GM19397 (cell line): ENCODE results near the gene GANC.
"Not testable (repeated sequence)": the region's sequence is repeated elsewhere in the genome, so short reads cannot be mapped to it uniquely, and the experiment has no call there.

Experiments used
- ATAC-seq: cut with Tn5 transposase; IDR thresholded peaks from one replicate; pipeline ENCODE4 v1.9.1; 2021; ENCODE audit warnings: mild to moderate bottlenecking, moderate library complexity; ENCODE audit not compliant: unreplicated experiment

GANC gene

GRCh38 chr15:42282344-42282743, 9.3 kb downstream of the GANC start:
- ATAC-seq: no peak

GRCh38 chr15:42282926-42283325, 9.9 kb downstream of the GANC start:
- no peak for ATAC-seq

DNA sequence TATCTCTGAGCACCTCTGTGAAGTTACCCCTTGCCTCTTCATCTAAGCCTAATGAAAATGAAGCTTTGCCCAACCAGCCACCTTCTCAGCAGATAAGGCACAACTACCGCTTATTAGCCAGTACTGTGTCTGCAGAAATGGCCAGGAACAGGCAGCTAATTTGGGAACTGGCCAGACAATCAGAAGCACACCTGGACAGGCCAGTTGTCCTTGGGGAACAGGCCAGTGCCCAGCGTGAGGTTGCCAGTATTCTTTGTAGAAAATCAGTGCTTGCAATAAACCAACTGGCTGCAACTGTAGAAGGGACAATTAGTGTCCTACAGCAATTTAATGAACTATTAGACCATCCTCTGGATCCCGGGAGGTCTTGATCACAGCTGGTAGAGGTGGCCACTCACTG, 10.7 kb downstream of the GANC start:
- no peak for ATAC-seq

DNA sequence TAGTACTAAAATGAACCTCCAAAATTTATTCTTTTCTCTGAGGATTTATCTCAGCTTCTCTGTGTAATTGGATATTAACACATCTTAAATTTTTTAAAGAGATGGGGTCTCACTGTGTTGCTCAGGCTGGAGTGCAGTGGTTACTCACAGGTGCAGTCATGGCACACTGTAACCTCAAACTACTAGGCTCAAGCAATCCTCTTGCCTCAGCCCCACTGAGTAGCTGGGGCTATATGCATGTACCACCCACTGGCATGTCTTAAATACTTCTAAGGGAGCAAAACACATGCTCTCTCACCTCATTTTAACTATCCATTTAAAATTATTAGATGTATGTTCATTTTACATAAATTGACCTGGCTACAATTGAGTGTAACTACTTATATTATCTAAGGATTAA, 11.6 kb downstream of the GANC start:
- no peak for ATAC-seq

- ATAC-seq: no peak
These were observed 12.0 kb downstream of the GANC start for GRCh38 chr15:42285034-42285433.

DNA sequence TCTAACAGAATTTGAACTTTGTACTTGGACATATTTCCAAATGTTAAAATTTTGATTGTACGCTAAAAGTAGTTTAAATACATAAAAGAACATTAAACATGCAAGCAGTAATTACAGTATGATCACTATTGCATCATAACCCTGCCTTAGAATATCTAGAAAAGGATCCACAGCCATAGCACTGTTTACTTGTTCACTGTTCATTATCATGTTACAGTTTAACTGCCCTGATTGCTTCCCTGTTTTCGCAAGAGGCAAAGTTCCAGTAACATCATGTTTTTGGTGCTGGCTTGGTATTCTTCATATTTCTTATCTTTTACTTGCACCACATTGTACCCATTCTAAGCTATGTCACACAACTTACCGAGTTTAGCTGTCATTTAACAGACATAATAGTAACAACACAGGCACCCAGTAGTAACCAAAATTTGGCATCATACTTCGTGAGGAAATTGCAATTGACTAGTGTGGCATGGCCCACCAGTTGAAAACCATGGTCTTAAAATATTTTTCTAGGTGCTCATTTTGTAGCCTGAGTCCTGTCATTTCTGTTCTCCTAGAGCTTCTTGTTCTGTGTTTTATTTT, 13.5 kb downstream of the GANC start:
- ATAC-seq: no peak

DNA sequence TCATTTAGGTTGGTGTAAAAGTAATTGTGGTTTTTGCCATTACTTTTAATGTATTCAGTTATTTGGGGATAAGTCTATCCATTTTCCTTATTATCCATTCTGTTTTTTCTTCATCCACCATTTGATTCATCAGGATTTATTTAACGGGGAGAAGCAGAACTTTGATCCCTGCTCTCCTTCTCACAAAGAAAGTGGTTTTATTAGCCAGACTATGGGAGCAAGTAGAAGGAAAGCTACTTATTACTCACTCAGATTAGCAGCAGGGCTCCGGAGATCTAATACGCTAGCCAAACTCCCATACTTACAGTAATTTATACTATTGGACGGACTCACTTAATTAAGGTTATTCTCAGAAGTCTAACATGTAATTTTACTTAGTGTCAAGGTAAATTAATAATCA, 14.9 kb downstream of the GANC start:
- ATAC-seq: no peak

GRCh38 chr15:42289166-42289565, 16.2 kb downstream of the GANC start:
- ATAC-seq: no peak

DNA sequence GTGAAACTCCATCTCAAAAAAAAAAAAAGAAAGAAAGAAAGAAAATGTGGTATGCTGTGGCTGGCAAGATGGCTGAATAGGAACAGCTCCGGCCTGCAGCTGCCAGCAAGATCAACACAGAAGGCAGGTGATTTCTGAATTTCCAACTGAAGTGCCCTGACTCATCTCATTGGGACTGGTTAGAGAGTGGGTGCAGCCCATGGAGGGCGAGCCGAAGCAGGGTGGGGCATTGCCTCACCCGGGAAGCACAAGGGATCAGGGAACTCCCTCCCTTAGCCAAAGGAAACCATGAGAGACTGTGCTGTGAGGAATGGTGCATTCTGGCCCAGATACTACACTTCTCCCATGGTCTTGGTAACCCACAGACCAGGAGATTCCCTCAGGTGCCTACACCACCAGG, 28.0 kb downstream of the GANC start:
- not testable (repeated sequence) for ATAC-seq

- no peak for ATAC-seq
These were observed 33.7 kb downstream of the GANC start for GRCh38 chr15:42306681-42307080.

GRCh38 chr15:42313463-42313862, 40.5 kb downstream of the GANC start:
- no peak for ATAC-seq

DNA sequence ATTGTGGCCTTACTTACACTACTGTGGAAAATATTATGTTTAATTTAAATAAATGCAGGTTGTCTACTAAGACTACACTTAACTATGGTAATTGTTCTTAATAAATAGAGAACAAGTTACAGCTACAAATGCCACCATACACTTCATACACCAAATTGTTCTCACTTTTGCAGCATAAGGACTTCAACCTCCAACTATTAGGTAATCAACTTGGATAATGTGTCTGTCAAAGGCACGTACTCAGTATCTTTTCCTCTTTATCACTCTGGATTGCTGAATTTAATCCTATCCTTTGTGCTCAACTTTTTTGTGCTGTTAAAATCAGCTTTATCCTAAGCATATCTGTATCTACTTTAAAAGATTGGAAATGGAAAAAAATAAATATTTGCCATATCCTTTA, 41.8 kb downstream of the GANC start:
- no peak for ATAC-seq

GRCh38 chr15:42315521-42315920, 42.5 kb downstream of the GANC start:
- ATAC-seq: no peak

DNA sequence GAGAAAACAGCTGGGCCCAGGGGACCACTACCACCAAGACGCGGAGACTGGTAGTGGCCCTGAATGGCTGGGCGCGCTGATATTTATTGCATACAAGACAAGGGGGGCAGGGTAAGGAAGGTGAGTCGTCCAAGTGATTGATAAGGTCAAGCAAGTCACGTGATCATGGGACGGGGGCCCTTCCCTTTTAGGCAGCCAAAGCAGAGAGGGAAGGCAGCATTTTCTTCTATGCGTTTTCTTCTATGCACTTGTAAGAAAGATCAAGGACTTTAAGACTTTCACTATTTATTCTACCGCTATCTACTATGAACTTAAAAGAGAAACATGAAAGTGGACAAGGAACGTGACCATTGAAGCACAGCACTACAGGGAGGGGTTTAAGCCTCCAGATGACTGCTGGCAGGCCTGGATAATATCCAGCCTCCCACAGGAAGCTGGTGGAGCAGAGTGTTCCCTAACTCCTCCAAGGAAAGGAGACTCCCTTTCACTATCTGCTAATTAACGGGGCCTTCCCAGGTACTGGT, 43.3 kb downstream of the GANC start:
- ATAC-seq: not testable (repeated sequence)

- ATAC-seq: no peak
These were observed 46.2 kb downstream of the GANC start for GRCh38 chr15:42319206-42319605.

DNA sequence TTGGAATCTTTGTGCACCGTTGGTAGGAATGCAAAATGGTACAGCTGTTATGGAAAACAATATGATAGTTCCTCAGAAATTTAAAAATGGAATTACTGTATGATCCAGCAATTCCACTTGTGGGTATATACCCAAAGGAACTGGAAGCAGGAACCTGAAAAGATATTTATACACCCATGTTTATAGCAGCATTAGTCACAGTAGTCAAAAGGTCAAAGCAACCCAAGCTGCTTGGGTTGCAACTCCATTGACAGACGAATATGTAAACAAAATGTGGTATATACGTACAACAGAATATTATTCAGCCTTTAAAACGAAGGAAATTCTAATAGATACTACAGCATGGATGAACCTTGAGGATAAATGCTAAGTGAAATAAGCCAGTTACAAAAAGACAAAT, 51.3 kb downstream of the GANC start:
- no peak for ATAC-seq

GRCh38 chr15:42329161-42329560, 56.2 kb downstream of the GANC start:
- ATAC-seq: no peak

GRCh38 chr15:42329992-42330391, 57.0 kb downstream of the GANC start:
- ATAC-seq: no peak

DNA sequence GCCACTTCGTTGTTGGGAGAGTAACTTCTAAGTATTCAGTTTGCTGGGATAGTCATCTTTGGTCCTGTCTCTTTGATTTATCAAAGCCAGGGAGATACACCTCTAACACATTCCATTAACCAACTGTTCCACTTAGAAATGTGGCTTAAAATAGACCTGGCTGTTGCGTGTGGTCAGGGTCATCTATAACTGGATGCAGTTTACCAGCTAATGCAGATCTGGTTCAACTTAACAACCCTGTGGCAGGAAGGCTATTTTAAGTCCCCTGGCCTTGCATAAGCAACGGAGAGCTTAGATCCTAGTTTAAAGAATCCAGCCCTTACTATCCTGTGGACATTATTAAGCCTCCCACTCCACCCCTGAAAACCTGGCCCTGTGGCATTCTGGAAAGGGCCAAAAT, 58.2 kb downstream of the GANC start:
- ATAC-seq: no peak

- ATAC-seq: no peak
These were observed 59.3 kb downstream of the GANC start for GRCh38 chr15:42332331-42332730.

- ATAC-seq: no peak
These were observed 62.1 kb downstream of the GANC start for GRCh38 chr15:42335074-42335473.

DNA sequence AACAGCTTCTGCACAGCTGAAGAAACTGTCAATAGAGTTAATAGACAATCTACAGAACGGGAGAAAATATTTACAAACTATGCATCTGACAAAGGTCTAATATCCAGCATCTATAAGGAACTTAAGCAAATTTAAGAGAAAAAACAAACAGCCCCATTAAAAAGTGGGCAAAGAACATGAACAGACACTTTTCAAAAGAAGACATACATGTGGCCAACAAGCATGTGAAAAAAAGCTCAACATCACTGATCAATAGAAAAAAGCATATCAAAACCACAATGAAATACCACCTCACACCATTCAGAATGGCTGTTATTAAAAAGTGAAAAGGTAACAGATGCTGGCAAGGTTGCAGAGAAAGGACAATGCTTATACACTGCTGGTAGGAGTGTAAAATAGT, 63.6 kb downstream of the GANC start:
- not testable (repeated sequence) for ATAC-seq

DNA sequence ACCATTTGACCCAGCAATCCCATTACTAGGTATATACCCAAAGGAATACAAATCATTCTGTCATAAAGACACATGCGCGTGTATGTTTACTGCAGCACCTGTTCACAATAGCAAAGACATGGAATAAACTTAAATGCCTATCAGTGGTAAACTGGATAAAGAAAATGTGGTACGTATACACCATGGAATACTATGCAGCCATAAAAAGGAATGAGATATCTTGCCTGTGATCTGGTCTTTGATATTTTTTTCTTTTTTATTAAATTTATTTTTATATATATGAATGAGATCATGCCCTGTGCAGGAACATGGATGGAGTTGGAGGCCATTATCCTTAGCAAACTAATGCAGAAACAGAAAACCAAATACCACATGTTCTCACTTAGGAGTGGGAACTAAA, 64.1 kb downstream of the GANC start:
- not testable (repeated sequence) for ATAC-seq
